ENCODE data around the gene TET3. TPM values are rescaled to one million over a fixed set of nuclear protein-coding genes. Genes with fewer than 3 reads are reported as not detected.
A peak's percentile ranks its signal among the peaks of the same experiment; 100 is the strongest.

The TET3 gene
- total and polyA plus RNA-seq, 3 experiments from 2014 or later, result 0.78 to 20.5 (median 19.9) TPM

- H3K27me3 ChIP-seq (ENCODE audit: insufficient read depth, low read length, poor library complexity, severe bottlenecking), result no peaks in the 10 kb centered on the region
- CTCF ChIA-PET, result no interaction called here
- H3K36me3 ChIP-seq (ENCODE audit: insufficient read depth, low read length), result no peaks in the 10 kb centered on the region
- DNase-seq, result no peak
- no peak overlapping the region for H3K27ac ChIP-seq (ENCODE audit: low read depth, low read length)
- no peak overlapping the region for H3K4me3 ChIP-seq (ENCODE audit: low read length)
- peaks cover 60% of the 10 kb centered on the region for H3K4me1 ChIP-seq (ENCODE audit: insufficient read depth, low read length)
- Mint-ChIP-seq H3K36me3 (peaks cover 14 to 43% (median 17%) of the 10 kb centered on the region in 3 donors), H3K9me3 (peaks cover 0 to 2% (median 0%) of the 10 kb centered on the region in 5 donors), H3K27me3 (no peaks in the 10 kb centered on the region), H3K4me3 (peak overlapping the region in 3 of 7 donors; percentile 23 to 40 (median 39)), H3K4me1 (peaks cover 75 to 83% (median 82%) of the 10 kb centered on the region in 3 donors), H3K27ac (peak overlapping the region in 4 of 8 donors; percentile 51 to 76 (median 60))
- H3K9me3 ChIP-seq (ENCODE audit: low read length), result no peaks in the 10 kb centered on the region
- POLR2A ChIA-PET, result interaction anchor here (0.7 kb wide), 1 partner anchor 166 kb away, joined by 5 read pairs; no protein-coding TSS in a partner anchor
These were observed 5.3 kb downstream of the TET3 start for GRCh38 chr2:73989972-73990371.

- Histone ChIP-seq H3K36me3 (ENCODE audit: insufficient read depth, low read length) (no peaks in the 10 kb centered on the region), H3K27me3 (ENCODE audit: insufficient read depth, low read length, poor library complexity, severe bottlenecking) (no peaks in the 10 kb centered on the region), H3K4me1 (ENCODE audit: insufficient read depth, low read length) (peaks cover 59% of the 10 kb centered on the region), H3K4me3 (ENCODE audit: low read length) (no peak overlapping the region), H3K27ac (ENCODE audit: low read depth, low read length) (no peak overlapping the region), H3K9me3 (ENCODE audit: low read length) (no peaks in the 10 kb centered on the region)
- CTCF ChIA-PET, result no interaction called here
- no peak for DNase-seq
- Mint-ChIP-seq H3K27me3 (no peaks in the 10 kb centered on the region), H3K9me3 (peaks cover 0 to 2% (median 0%) of the 10 kb centered on the region in 5 donors), H3K4me3 (peak overlapping the region in 2 of 7 donors; percentile 39 to 60), H3K27ac (peak overlapping the region in 5 of 8 donors; percentile 10 to 70 (median 51)), H3K4me1 (peaks cover 76 to 86% (median 86%) of the 10 kb centered on the region in 3 donors), H3K36me3 (peaks cover 14 to 43% (median 17%) of the 10 kb centered on the region in 3 donors)
- POLR2A ChIA-PET, result no interaction called here
These were observed 5.8 kb downstream of the TET3 start for GRCh38 chr2:73990531-73990930.

- H3K4me3 ChIP-seq (ENCODE audit: low read length), result no peak overlapping the region
- H3K27ac ChIP-seq (ENCODE audit: low read depth, low read length), result no peak overlapping the region
- no peak for DNase-seq
- H3K36me3 Mint-ChIP-seq, result peaks cover 14 to 35% (median 17%) of the 10 kb centered on the region in 3 donors
- no peaks in the 10 kb centered on the region for H3K27me3 ChIP-seq (ENCODE audit: insufficient read depth, low read length, poor library complexity, severe bottlenecking)
- peaks cover 66 to 77% (median 77%) of the 10 kb centered on the region in 3 donors for H3K4me1 Mint-ChIP-seq
- no peaks in the 10 kb centered on the region for H3K9me3 ChIP-seq (ENCODE audit: low read length)
- peak overlapping the region in 1 of 7 donors; percentile 3 for H3K4me3 Mint-ChIP-seq
- H3K9me3 Mint-ChIP-seq, result peaks cover 0 to 2% (median 0%) of the 10 kb centered on the region in 5 donors
- H3K36me3 ChIP-seq (ENCODE audit: insufficient read depth, low read length), result no peaks in the 10 kb centered on the region
- CTCF ChIA-PET, result no interaction called here
- peaks cover 53% of the 10 kb centered on the region for H3K4me1 ChIP-seq (ENCODE audit: insufficient read depth, low read length)
- no peaks in the 10 kb centered on the region for H3K27me3 Mint-ChIP-seq
- POLR2A ChIA-PET, result no interaction called here
- peak overlapping the region in 4 of 8 donors; percentile 13 to 88 (median 49) for H3K27ac Mint-ChIP-seq
These were observed 7.3 kb downstream of the TET3 start for GRCh38 chr2:73992036-73992435.

- Mint-ChIP-seq H3K27me3 (no peaks in the 10 kb centered on the region), H3K9me3 (peaks cover 0 to 2% (median 0%) of the 10 kb centered on the region in 5 donors), H3K4me1 (peaks cover 62 to 77% (median 77%) of the 10 kb centered on the region in 3 donors), H3K36me3 (peaks cover 14 to 34% (median 17%) of the 10 kb centered on the region in 3 donors), H3K4me3 (no peak overlapping the region), H3K27ac (peak overlapping the region in 6 of 8 donors; percentile 38 to 73 (median 54))
- no peaks in the 10 kb centered on the region for H3K9me3 ChIP-seq (ENCODE audit: low read length)
- ChIA-PET POLR2A (no interaction called here), CTCF (no interaction called here)
- no peak overlapping the region for H3K4me3 ChIP-seq (ENCODE audit: low read length)
- H3K27ac ChIP-seq (ENCODE audit: low read depth, low read length), result no peak overlapping the region
- DNase-seq, result no peak
- H3K36me3 ChIP-seq (ENCODE audit: insufficient read depth, low read length), result no peaks in the 10 kb centered on the region
- no peaks in the 10 kb centered on the region for H3K27me3 ChIP-seq (ENCODE audit: insufficient read depth, low read length, poor library complexity, severe bottlenecking)
- peaks cover 54% of the 10 kb centered on the region for H3K4me1 ChIP-seq (ENCODE audit: insufficient read depth, low read length)
These were observed 8.7 kb downstream of the TET3 start for GRCh38 chr2:73993376-73993775.

- peak overlapping the region in 6 of 8 donors; percentile 1 to 73 (median 44) for H3K27ac Mint-ChIP-seq
- H3K36me3 ChIP-seq (ENCODE audit: insufficient read depth, low read length), result no peaks in the 10 kb centered on the region
- H3K27ac ChIP-seq (ENCODE audit: low read depth, low read length), result no peak overlapping the region
- no peak overlapping the region for H3K4me3 ChIP-seq (ENCODE audit: low read length)
- peaks cover 11 to 33% (median 17%) of the 10 kb centered on the region in 3 donors for H3K36me3 Mint-ChIP-seq
- peaks cover 54% of the 10 kb centered on the region for H3K4me1 ChIP-seq (ENCODE audit: insufficient read depth, low read length)
- H3K27me3 ChIP-seq (ENCODE audit: insufficient read depth, low read length, poor library complexity, severe bottlenecking), result no peaks in the 10 kb centered on the region
- H3K9me3 Mint-ChIP-seq, result peaks cover 0 to 2% (median 0%) of the 10 kb centered on the region in 5 donors
- H3K27me3 Mint-ChIP-seq, result no peaks in the 10 kb centered on the region
- H3K9me3 ChIP-seq (ENCODE audit: low read length), result no peaks in the 10 kb centered on the region
- ChIA-PET POLR2A (no interaction called here), CTCF (no interaction called here)
- peaks cover 62 to 77% (median 77%) of the 10 kb centered on the region in 3 donors for H3K4me1 Mint-ChIP-seq
- H3K4me3 Mint-ChIP-seq, result no peak overlapping the region
- no peak for DNase-seq
These were observed 9.1 kb downstream of the TET3 start for GRCh38 chr2:73993778-73994177.

GRCh38 chr2:73994178-73994831 is 9.6 kb downstream of the TET3 start:
- Mint-ChIP-seq H3K9me3 (peaks cover 0 to 2% (median 0%) of the 10 kb centered on the region in 5 donors), H3K36me3 (peaks cover 9 to 29% (median 14%) of the 10 kb centered on the region in 3 donors), H3K27ac (peak overlapping the region in 4 of 8 donors; percentile 48 to 73 (median 62)), H3K4me3 (no peak overlapping the region), H3K27me3 (no peaks in the 10 kb centered on the region), H3K4me1 (peaks cover 58 to 77% (median 76%) of the 10 kb centered on the region in 3 donors)
- Histone ChIP-seq H3K4me1 (ENCODE audit: insufficient read depth, low read length) (peaks cover 51% of the 10 kb centered on the region), H3K9me3 (ENCODE audit: low read length) (no peaks in the 10 kb centered on the region), H3K36me3 (ENCODE audit: insufficient read depth, low read length) (no peaks in the 10 kb centered on the region), H3K27ac (ENCODE audit: low read depth, low read length) (no peak overlapping the region), H3K4me3 (ENCODE audit: low read length) (no peak overlapping the region), H3K27me3 (ENCODE audit: insufficient read depth, low read length, poor library complexity, severe bottlenecking) (no peaks in the 10 kb centered on the region)
- ChIA-PET POLR2A (no interaction called here), CTCF (no interaction called here)
- DNase-seq, result no peak

- Histone ChIP-seq H3K36me3 (ENCODE audit: insufficient read depth, low read length) (no peaks in the 10 kb centered on the region), H3K4me3 (ENCODE audit: low read length) (no peak overlapping the region), H3K27ac (ENCODE audit: low read depth, low read length) (no peak overlapping the region), H3K9me3 (ENCODE audit: low read length) (no peaks in the 10 kb centered on the region), H3K27me3 (ENCODE audit: insufficient read depth, low read length, poor library complexity, severe bottlenecking) (no peaks in the 10 kb centered on the region), H3K4me1 (ENCODE audit: insufficient read depth, low read length) (peaks cover 38% of the 10 kb centered on the region)
- Mint-ChIP-seq H3K4me3 (no peak overlapping the region), H3K27ac (peak overlapping the region in 1 of 8 donors; percentile 22), H3K36me3 (peaks cover 5 to 15% (median 5%) of the 10 kb centered on the region in 3 donors), H3K27me3 (no peaks in the 10 kb centered on the region), H3K9me3 (peaks cover 0 to 2% (median 0%) of the 10 kb centered on the region in 5 donors), H3K4me1 (peaks cover 54 to 75% (median 70%) of the 10 kb centered on the region in 3 donors)
- POLR2A ChIA-PET, result no interaction called here
- CTCF ChIA-PET, result interaction anchor here (1.0 to 1.1 kb wide), 2 partner anchors 10 to 18 kb away, joined by 3 read pairs; no protein-coding TSS in a partner anchor
- no peak for DNase-seq
These were observed 11.1 kb downstream of the TET3 start for GRCh38 chr2:73995810-73996209.

GRCh38 chr2:73997813-73998212 is 13.1 kb downstream of the TET3 start:
- H3K4me3 ChIP-seq (ENCODE audit: low read length), result no peak overlapping the region
- no peaks in the 10 kb centered on the region for H3K9me3 Mint-ChIP-seq
- H3K27me3 Mint-ChIP-seq, result no peaks in the 10 kb centered on the region
- peaks cover 59 to 77% (median 73%) of the 10 kb centered on the region in 3 donors for H3K4me1 Mint-ChIP-seq
- DNase-seq, result no peak
- H3K27ac ChIP-seq (ENCODE audit: low read depth, low read length), result no peak overlapping the region
- peaks cover 0 to 11% (median 1%) of the 10 kb centered on the region in 3 donors for H3K36me3 Mint-ChIP-seq
- ChIA-PET POLR2A (interaction anchor here (0.8 kb wide), 1 partner anchor 9 kb away, joined by 3 read pairs; no protein-coding TSS in a partner anchor), CTCF (no interaction called here)
- H3K27me3 ChIP-seq (ENCODE audit: insufficient read depth, low read length, poor library complexity, severe bottlenecking), result no peaks in the 10 kb centered on the region
- no peaks in the 10 kb centered on the region for H3K9me3 ChIP-seq (ENCODE audit: low read length)
- H3K4me1 ChIP-seq (ENCODE audit: insufficient read depth, low read length), result peaks cover 50% of the 10 kb centered on the region
- H3K4me3 Mint-ChIP-seq, result no peak overlapping the region
- peak overlapping the region in 6 of 8 donors; percentile 44 to 89 (median 78) for H3K27ac Mint-ChIP-seq
- H3K36me3 ChIP-seq (ENCODE audit: insufficient read depth, low read length), result no peaks in the 10 kb centered on the region
